Fibroblast of lung (primary cell): ENCODE data around the gene IGF2BP2. TPM values are rescaled to one million over a fixed set of nuclear protein-coding genes. Genes with fewer than 3 reads are reported as not detected.

Experiments
- DNase-seq, 2 donors: peaks; one replicate each; pipeline versions ENCODE4 v3.0.0 to v3.0.0-alpha.2; 2010; ENCODE audit warnings: low read depth in 2 of 2
- H2AFZ ChIP-seq: 2 replicates; pipeline ENCODE4 v1.5.1; 2012; ENCODE audit warnings: low read length, control low read depth, inconsistent platforms
- H3K27ac ChIP-seq: 2 replicates; pipeline ENCODE4 v1.5.1; 2011; ENCODE audit warnings: low read length, control low read depth; ENCODE audit not compliant: insufficient read depth
- H3K27me3 ChIP-seq: 2 replicates; pipeline ENCODE4 v1.5.1; 2011; ENCODE audit warnings: mild to moderate bottlenecking, low read length; ENCODE audit not compliant: control insufficient read depth, insufficient read depth
- H3K36me3 ChIP-seq: 2 replicates; pipeline ENCODE4 v1.5.1; 2011; ENCODE audit warnings: low read length; ENCODE audit not compliant: control insufficient read depth, insufficient read depth
- H3K4me1 ChIP-seq: 2 replicates; pipeline ENCODE4 v1.5.1; 2011; ENCODE audit warnings: low read length; ENCODE audit not compliant: control insufficient read depth, insufficient read depth; ENCODE audit errors: extremely low read depth
- H3K4me2 ChIP-seq: 2 replicates; pipeline ENCODE4 v1.5.1; 2011; ENCODE audit warnings: low read length, control low read depth; ENCODE audit not compliant: insufficient read depth; ENCODE audit errors: extremely low read depth
- H3K4me3 ChIP-seq, 4 experiments: fragments of 200-600 bp in 1 of 4; sonication (generic) in 1 of 4; replicated peaks in 1 of 4; 2 replicates each; pipeline ENCODE4 v1.5.1; 2011 to 2016; ENCODE audit warnings: low read length in 4 of 4, low read depth in 3 of 4, mild to moderate bottlenecking in 3 of 4, control low read depth in 2 of 4, inconsistent platforms in 1 of 4, mixed read lengths in 1 of 4; ENCODE audit not compliant: insufficient read depth in 1 of 4; ENCODE audit errors: control extremely low read depth in 1 of 4
- H3K79me2 ChIP-seq: 2 replicates; pipeline ENCODE4 v1.5.1; 2012; ENCODE audit warnings: mild to moderate bottlenecking, low read length, inconsistent platforms; ENCODE audit not compliant: control insufficient read depth, insufficient read depth
- H3K9ac ChIP-seq: 2 replicates; pipeline ENCODE4 v1.5.1; 2011; ENCODE audit warnings: mild to moderate bottlenecking, low read length, control low read depth; ENCODE audit not compliant: insufficient read depth
- H3K9me3 ChIP-seq: 2 replicates; pipeline ENCODE4 v1.5.1; 2012; ENCODE audit warnings: low read depth, low read length; ENCODE audit not compliant: control insufficient read depth, insufficient read depth
- H4K20me1 ChIP-seq: 2 replicates; pipeline ENCODE4 v1.5.1; 2011; ENCODE audit warnings: low read length; ENCODE audit not compliant: control insufficient read depth, insufficient read depth; ENCODE audit errors: extremely low read depth
- EZH2 ChIP-seq: IDR thresholded peaks from 2 replicates; pipeline ENCODE4 v1.5.1; 2012; ENCODE audit warnings: low read length, control low read depth, mild to moderate bottlenecking; ENCODE audit errors: missing control alignments
- polyA plus RNA-seq, 2 donors: library from polyadenylated mRNA; depleted of rRNA in 1 of 2; stranded (reverse) in 1 of 2; unstranded in 1 of 2; fragments of >200 nt; gene quantifications; 2 replicates each; pipeline ENCODE4 v1.2.1, GENCODE V29; 2011 to 2012; ENCODE audit warnings: missing spikeins in 1 of 2
- total RNA-seq: library from RNA; depleted of rRNA; stranded (reverse); fragments of >200 nt; gene quantifications from 2 replicates; pipeline ENCODE4 v1.2.1, GENCODE V29; 2014
- TF ChIP-seq, protein P1 (sequence below), 2 donors: IDR thresholded peaks in 1 of 2; conservative IDR thresholded peaks in 1 of 2; 1 replicate in 1 of 2; 2 replicates in 1 of 2; pipeline ENCODE4 v1.5.1; 2011 to 2012; ENCODE audit warnings: low read length in 2 of 2, control low read depth in 1 of 2, inconsistent platforms in 1 of 2, low read depth in 1 of 2, mild to moderate bottlenecking in 1 of 2

The IGF2BP2 gene
- total and polyA plus RNA-seq, 2 donors (not counting 1 experiment from before 2014, with no cell fraction given), result 5.5 to 46.1 TPM

DNA sequence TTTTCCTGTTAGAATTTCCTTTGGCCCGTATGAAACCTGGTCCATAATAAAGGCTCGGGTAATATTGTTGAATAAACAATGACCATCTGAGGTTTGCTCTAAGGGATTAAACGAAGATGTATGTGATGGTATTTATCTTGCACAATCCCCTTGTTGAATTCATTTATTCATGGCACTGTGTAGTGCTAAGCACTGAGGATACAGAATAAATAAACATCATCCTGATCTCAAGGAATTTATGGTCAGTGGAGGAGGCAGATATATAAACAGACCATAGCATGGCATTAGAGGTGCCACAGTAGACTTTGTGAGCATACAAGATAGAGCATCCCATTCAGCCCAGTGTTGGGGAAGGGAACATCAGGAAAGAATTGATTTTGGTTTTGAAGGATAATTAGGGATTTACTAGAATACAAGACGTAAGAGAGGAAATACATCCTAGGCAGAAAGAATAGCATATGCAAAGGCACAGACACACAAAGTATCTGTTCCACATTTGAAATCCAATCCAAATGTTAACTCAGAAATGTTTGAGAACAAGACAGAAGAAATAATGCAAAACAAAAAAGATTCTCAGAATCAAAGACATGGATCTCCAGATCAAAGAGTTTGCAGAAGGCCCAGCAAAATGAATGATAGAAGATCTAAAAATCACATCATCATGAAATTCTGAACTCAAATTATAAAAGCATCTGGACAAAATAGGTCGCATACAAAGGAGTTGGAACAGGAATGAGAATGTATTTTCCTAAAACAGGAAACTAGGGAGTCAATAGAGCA is 5.4 kb upstream of the IGF2BP2 start:
- DNase-seq, result no peak
- Histone ChIP-seq H3K27ac (no peak overlapping the region), H3K79me2 (peaks cover 14% of the 10 kb centered on the region), H3K9ac (no peak overlapping the region), H3K4me2 (no peak overlapping the region), H3K4me3 (no peak overlapping the region), H3K36me3 (no peaks in the 10 kb centered on the region), H4K20me1 (no peaks in the 10 kb centered on the region), H3K4me1 (no peaks in the 10 kb centered on the region), H3K27me3 (no peaks in the 10 kb centered on the region), H2AFZ (no peak overlapping the region), H3K9me3 (no peaks in the 10 kb centered on the region)
- no peak for TF ChIP-seq EZH2
- TF ChIP-seq, protein P1, sequence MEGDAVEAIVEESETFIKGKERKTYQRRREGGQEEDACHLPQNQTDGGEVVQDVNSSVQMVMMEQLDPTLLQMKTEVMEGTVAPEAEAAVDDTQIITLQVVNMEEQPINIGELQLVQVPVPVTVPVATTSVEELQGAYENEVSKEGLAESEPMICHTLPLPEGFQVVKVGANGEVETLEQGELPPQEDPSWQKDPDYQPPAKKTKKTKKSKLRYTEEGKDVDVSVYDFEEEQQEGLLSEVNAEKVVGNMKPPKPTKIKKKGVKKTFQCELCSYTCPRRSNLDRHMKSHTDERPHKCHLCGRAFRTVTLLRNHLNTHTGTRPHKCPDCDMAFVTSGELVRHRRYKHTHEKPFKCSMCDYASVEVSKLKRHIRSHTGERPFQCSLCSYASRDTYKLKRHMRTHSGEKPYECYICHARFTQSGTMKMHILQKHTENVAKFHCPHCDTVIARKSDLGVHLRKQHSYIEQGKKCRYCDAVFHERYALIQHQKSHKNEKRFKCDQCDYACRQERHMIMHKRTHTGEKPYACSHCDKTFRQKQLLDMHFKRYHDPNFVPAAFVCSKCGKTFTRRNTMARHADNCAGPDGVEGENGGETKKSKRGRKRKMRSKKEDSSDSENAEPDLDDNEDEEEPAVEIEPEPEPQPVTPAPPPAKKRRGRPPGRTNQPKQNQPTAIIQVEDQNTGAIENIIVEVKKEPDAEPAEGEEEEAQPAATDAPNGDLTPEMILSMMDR (conservative IDR thresholded peaks at IDR 0.05 in 1 of 2, IDR thresholded peaks at IDR 0.05 in 1 of 2; ENCODE audit: low read depth in 1 of 2, low read length in 2 of 2), result no peak

DNA sequence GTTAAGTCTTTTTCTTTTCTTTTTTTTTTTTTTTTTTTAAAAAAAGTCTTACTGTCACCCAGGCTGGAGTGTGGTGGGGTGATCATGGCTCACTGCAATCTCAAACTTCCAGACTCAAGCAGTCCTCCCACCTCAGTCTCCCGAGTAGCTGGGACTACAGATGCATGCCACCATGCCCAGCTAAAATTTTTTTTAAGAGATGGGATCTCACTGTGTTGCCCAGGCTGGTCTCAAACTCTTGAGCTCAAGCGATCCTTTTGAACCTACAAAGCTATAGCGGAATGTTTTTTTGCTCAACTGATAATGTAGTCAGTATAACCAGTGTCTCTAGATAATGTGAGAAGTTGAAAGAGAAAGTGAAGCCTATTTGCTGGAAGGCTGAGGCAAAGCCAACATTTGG is 3.9 kb upstream of the IGF2BP2 start:
- DNase-seq, result no peak
- Histone ChIP-seq H3K4me2 (no peak overlapping the region), H3K4me3 (no peak overlapping the region), H3K36me3 (no peaks in the 10 kb centered on the region), H3K9me3 (no peaks in the 10 kb centered on the region), H2AFZ (no peak overlapping the region), H3K9ac (no peak overlapping the region), H3K4me1 (no peaks in the 10 kb centered on the region), H3K27ac (no peak overlapping the region), H3K79me2 (peaks cover 24% of the 10 kb centered on the region), H4K20me1 (no peaks in the 10 kb centered on the region), H3K27me3 (no peaks in the 10 kb centered on the region)
- TF ChIP-seq, protein P1 (conservative IDR thresholded peaks at IDR 0.05 in 1 of 2, IDR thresholded peaks at IDR 0.05 in 1 of 2; ENCODE audit: low read depth in 1 of 2, low read length in 2 of 2), result no peak
- no peak for TF ChIP-seq EZH2

DNA sequence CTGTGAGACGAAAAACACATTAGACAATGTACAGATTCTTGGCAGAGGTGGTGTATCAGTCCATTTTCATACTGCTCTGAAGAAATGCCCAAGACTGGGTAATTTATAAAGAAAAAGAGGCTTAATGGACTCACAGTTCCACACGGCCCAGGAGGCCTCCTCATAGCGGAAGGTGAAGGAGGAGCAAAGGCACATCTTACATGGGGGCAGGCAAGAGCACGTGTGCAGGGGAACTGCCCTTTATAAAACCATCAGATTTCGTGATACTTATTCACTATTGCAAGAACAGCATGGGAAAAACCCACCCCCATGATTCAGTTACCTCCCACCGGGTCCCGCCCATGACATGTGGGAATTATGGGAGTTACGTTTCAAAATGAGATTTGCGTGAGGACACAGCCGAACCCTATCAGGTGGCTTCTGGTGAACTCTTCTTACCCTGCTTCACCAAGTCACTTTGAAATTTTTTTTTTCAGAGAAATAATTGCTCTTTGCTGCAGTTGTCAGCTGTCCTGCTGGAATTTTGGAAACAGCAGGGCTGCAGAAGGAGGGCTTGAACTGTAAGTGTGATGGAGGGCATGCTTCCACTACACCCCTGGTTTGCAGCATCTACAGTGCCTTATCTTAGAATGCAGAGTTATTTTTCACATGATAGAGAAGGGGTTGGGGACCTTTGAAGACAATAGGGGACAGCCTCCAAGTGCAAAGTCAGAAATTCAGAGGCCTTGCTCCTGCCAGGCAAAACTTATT is 2.9 kb upstream of the IGF2BP2 start:
- Histone ChIP-seq H3K36me3 (no peaks in the 10 kb centered on the region), H3K4me3 (no peak overlapping the region), H3K79me2 (peaks cover 34% of the 10 kb centered on the region), H3K9me3 (no peaks in the 10 kb centered on the region), H3K27ac (no peak overlapping the region), H3K4me1 (no peaks in the 10 kb centered on the region), H4K20me1 (no peaks in the 10 kb centered on the region), H3K4me2 (no peak overlapping the region), H3K9ac (no peak overlapping the region), H2AFZ (no peak overlapping the region), H3K27me3 (no peaks in the 10 kb centered on the region)
- TF ChIP-seq, protein P1 (conservative IDR thresholded peaks at IDR 0.05 in 1 of 2, IDR thresholded peaks at IDR 0.05 in 1 of 2; ENCODE audit: low read depth in 1 of 2, low read length in 2 of 2), result no peak
- TF ChIP-seq EZH2, result no peak
- no peak for DNase-seq
